GM12865 (cell line): ENCODE measurements around the gene CDYL.
"Not testable (repeated sequence)": the region's sequence is repeated elsewhere in the genome, so short reads cannot be mapped to it uniquely, and the experiment has no call there.

Experiments
- DNase-seq: peaks from one replicate; pipeline ENCODE4 v3.0.0; 2010; ENCODE audit warnings: low read depth
- H3K4me3 ChIP-seq: 2 replicates; pipeline ENCODE4 v1.5.1; 2011; ENCODE audit warnings: mild to moderate bottlenecking, low read depth, low read length, control low read depth
- TF ChIP-seq, protein P1 (sequence below): IDR thresholded peaks from 2 replicates; pipeline ENCODE4 v1.5.1; 2011; ENCODE audit warnings: low read length, control low read depth, low read depth, inconsistent platforms; ENCODE audit not compliant: insufficient read depth; ENCODE audit errors: missing control alignments

Gene CDYL

GRCh38 chr6:4828187-4828698, 52.0 kb downstream of the CDYL start:
- no peak for DNase-seq
- no peak overlapping the region for H3K4me3 ChIP-seq
- TF ChIP-seq, protein P1, sequence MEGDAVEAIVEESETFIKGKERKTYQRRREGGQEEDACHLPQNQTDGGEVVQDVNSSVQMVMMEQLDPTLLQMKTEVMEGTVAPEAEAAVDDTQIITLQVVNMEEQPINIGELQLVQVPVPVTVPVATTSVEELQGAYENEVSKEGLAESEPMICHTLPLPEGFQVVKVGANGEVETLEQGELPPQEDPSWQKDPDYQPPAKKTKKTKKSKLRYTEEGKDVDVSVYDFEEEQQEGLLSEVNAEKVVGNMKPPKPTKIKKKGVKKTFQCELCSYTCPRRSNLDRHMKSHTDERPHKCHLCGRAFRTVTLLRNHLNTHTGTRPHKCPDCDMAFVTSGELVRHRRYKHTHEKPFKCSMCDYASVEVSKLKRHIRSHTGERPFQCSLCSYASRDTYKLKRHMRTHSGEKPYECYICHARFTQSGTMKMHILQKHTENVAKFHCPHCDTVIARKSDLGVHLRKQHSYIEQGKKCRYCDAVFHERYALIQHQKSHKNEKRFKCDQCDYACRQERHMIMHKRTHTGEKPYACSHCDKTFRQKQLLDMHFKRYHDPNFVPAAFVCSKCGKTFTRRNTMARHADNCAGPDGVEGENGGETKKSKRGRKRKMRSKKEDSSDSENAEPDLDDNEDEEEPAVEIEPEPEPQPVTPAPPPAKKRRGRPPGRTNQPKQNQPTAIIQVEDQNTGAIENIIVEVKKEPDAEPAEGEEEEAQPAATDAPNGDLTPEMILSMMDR, result no peak

GRCh38 chr6:4829089-4829488, 52.9 kb downstream of the CDYL start:
- H3K4me3 ChIP-seq, result no peak overlapping the region
- no peak for DNase-seq
- TF ChIP-seq, protein P1, result no peak

- not testable (repeated sequence) for H3K4me3 ChIP-seq, DNase-seq
These were observed 59.3 kb downstream of the CDYL start for GRCh38 chr6:4835540-4835939.

GRCh38 chr6:4840169-4840568, 64.0 kb downstream of the CDYL start:
- TF ChIP-seq, protein P1, result no peak
- no peak for DNase-seq
- H3K4me3 ChIP-seq, result no peak overlapping the region

GRCh38 chr6:4844108-4844507, 67.9 kb downstream of the CDYL start:
- TF ChIP-seq, protein P1, result peak; percentile 11
- H3K4me3 ChIP-seq, result no peak overlapping the region
- DNase-seq, result no peak

DNA sequence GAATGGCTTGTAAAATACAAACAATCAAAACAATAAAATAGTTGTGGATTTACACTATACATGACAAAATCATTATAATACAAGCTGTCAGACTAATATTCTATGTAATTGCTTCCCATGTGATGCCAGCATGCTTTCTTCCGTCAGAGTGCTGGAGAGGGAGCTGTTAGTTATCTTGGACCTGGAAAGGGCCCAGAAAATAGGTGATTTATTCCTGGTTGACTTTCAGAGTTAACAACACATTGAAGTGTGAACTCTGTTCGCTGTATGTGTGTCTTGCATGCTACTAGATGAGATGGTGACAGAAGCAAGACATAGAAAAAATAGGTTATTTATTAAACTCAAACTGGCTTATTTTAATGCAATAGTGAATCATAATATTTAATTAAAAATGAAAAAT, 70.2 kb downstream of the CDYL start:
- no peak overlapping the region for H3K4me3 ChIP-seq
- TF ChIP-seq, protein P1, result no peak
- DNase-seq, result no peak

DNA sequence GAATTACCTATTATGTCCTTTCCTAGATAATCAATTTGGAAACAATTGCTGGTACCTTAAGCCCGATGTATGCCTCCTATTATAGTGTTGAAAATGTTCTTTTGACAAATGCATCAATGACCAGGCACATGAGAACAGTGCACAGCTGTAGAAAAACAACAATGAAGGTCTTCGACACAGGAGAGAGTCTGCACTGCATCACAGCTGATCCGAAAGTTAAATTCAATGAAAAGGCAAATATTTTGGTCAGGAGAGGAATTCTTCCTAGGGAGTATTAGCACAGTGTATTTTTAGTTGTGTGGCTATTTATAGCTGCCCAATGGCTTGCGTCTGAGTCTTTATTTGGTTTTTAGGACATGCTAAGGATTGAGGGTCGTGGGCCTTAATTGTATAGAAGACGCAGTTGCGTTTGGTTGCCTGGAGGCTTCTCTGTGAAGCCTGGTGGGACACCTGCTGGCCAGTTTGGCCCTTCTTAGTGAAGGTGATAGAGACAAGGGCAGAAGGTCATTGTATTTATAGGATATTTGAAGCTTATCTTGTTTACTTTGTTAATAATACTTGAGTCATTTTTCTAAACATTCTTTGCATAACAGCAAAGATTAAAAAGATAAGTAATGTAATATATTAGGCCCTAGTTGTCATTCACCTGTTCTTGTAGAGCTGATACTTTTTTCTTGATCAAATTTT, 72.3 kb downstream of the CDYL start:
- peak; percentile 53 for DNase-seq
- TF ChIP-seq, protein P1, result peak; percentile 43
- H3K4me3 ChIP-seq, result no peak overlapping the region
